Loucy (cell line): ENCODE measurements around the gene CDHR1.
"Not testable (repeated sequence)": the region's sequence is repeated elsewhere in the genome, so short reads cannot be mapped to it uniquely, and the experiment has no call there.

Source experiments
- H2AFZ ChIP-seq: fragments of 200-600 bp; sonication (generic); 2 replicates; pipeline ENCODE4 v1.6.0; 2016; ENCODE audit warnings: antibody characterized with exemption, mild to moderate bottlenecking, low read length, moderate library complexity
- H3F3A ChIP-seq: fragments of 200-600 bp; 2 replicates; pipeline ENCODE4 v1.6.0; 2016; ENCODE audit warnings: antibody characterized with exemption, low read depth, mild to moderate bottlenecking
- H3K27me3 ChIP-seq: fragments of 200-600 bp; sonication (generic); 2 replicates; pipeline ENCODE4 v1.6.1; 2014; ENCODE audit warnings: low read length, mild to moderate bottlenecking; ENCODE audit not compliant: insufficient read depth, poor library complexity, severe bottlenecking
- H3K36me3 ChIP-seq: fragments of 200-600 bp; sonication (generic); 2 replicates; pipeline ENCODE4 v1.6.1; 2016; ENCODE audit warnings: low read length; ENCODE audit not compliant: insufficient read depth
- H3K4me1 ChIP-seq: fragments of 200-600 bp; sonication (generic); 2 replicates; pipeline ENCODE4 v1.5.1; 2014; ENCODE audit warnings: low read length, mild to moderate bottlenecking; ENCODE audit not compliant: insufficient read depth, poor library complexity, severe bottlenecking
- H3K4me2 ChIP-seq: fragments of 200-600 bp; sonication (generic); 2 replicates; pipeline ENCODE4 v1.6.0; 2014; ENCODE audit warnings: antibody characterized with exemption, low read length, low read depth, mild to moderate bottlenecking; ENCODE audit not compliant: poor library complexity, severe bottlenecking
- H3K4me3 ChIP-seq: fragments of 200-600 bp; sonication (generic); 2 replicates; pipeline ENCODE4 v1.5.1; 2014; ENCODE audit warnings: low read length, mild to moderate bottlenecking, mixed read lengths; ENCODE audit not compliant: poor library complexity, severe bottlenecking
- H3K79me2 ChIP-seq: fragments of 200-600 bp; sonication (generic); 2 replicates; pipeline ENCODE4 v1.6.1; 2014; ENCODE audit warnings: low read length; ENCODE audit not compliant: insufficient read depth
- H3K9ac ChIP-seq: fragments of 200-600 bp; sonication (generic); 2 replicates; pipeline ENCODE4 v1.6.0; 2014; ENCODE audit warnings: mild to moderate bottlenecking, low read depth, low read length, moderate library complexity; ENCODE audit not compliant: poor library complexity, severe bottlenecking
- H3K9me2 ChIP-seq: fragments of 200-600 bp; sonication (generic); replicated peaks from 2 replicates; pipeline ENCODE4 v1.6.1; 2016; ENCODE audit warnings: low read depth, low read length, mixed read lengths
- H3K9me3 ChIP-seq: fragments of 200-600 bp; sonication (generic); 2 replicates; pipeline ENCODE4 v1.6.1; 2014; ENCODE audit warnings: mild to moderate bottlenecking, antibody characterized with exemption, low read length, low read depth; ENCODE audit not compliant: insufficient read depth
- H4K20me1 ChIP-seq: fragments of 200-600 bp; sonication (generic); 2 replicates; pipeline ENCODE4 v1.6.0; 2014; ENCODE audit warnings: antibody characterized with exemption, low read length, mild to moderate bottlenecking; ENCODE audit not compliant: insufficient read depth, poor library complexity, severe bottlenecking
- CTCF ChIP-seq: fragments of 200-600 bp; sonication (generic); conservative IDR thresholded peaks from 2 replicates; pipeline ENCODE4 v1.5.1; 2014; ENCODE audit warnings: mild to moderate bottlenecking, antibody characterized with exemption, low read length
- EZH2phosphoT487 ChIP-seq: fragments of 200-600 bp; IDR thresholded peaks from 2 replicates; pipeline ENCODE4 v1.6.1; 2018; ENCODE audit warnings: antibody characterized with exemption, mild to moderate bottlenecking, moderate library complexity, borderline replicate concordance

The CDHR1 gene

GRCh38 chr10:84178160-84178609 lies 16.2 kb upstream of the CDHR1 start:
- H3F3A ChIP-seq: no peaks in the 10 kb centered on the region
- no peaks in the 10 kb centered on the region for H3K36me3 ChIP-seq
- H3K4me2 ChIP-seq: peak overlapping the region; percentile 0
- H3K27me3 ChIP-seq: no peaks in the 10 kb centered on the region
- TF ChIP-seq EZH2phosphoT487 (no peak), CTCF (no peak)
- H3K9me3 ChIP-seq: no peaks in the 10 kb centered on the region
- H3K4me1 ChIP-seq: peaks cover 3% of the 10 kb centered on the region
- no peaks in the 10 kb centered on the region for H4K20me1 ChIP-seq
- no peak overlapping the region for H2AFZ ChIP-seq
- no peak overlapping the region for H3K4me3 ChIP-seq
- no peak overlapping the region for H3K9ac ChIP-seq
- H3K79me2 ChIP-seq: no peaks in the 10 kb centered on the region
- H3K9me2 ChIP-seq: no peaks in the 10 kb centered on the region

- Histone ChIP-seq H2AFZ (no peak overlapping the region), H3K4me3 (no peak overlapping the region)
Observed at GRCh38 chr10:84179059-84179710, 15.2 kb upstream of the CDHR1 start.

GRCh38 chr10:84180386-84180785 lies 14.0 kb upstream of the CDHR1 start:
- not testable (repeated sequence) for H3K9me3 ChIP-seq, H3F3A ChIP-seq, H3K4me3 ChIP-seq, H3K27me3 ChIP-seq, H3K4me1 ChIP-seq, H3K4me2 ChIP-seq, H3K9ac ChIP-seq, H2AFZ ChIP-seq, H3K9me2 ChIP-seq, H3K79me2 ChIP-seq, H4K20me1 ChIP-seq, H3K36me3 ChIP-seq

More at GRCh38 chr10:84179059-84179710, 15.2 kb upstream of the CDHR1 start:
- Histone ChIP-seq H3K9me2 (no peaks in the 10 kb centered on the region), H3K9ac (no peak overlapping the region), H3K79me2 (no peaks in the 10 kb centered on the region), H3F3A (no peaks in the 10 kb centered on the region), H3K4me2 (no peak overlapping the region), H3K4me1 (peaks cover 3% of the 10 kb centered on the region), H4K20me1 (no peaks in the 10 kb centered on the region), H3K27me3 (no peaks in the 10 kb centered on the region), H3K36me3 (no peaks in the 10 kb centered on the region), H3K9me3 (no peaks in the 10 kb centered on the region)
- no peak for TF ChIP-seq EZH2phosphoT487
- TF ChIP-seq CTCF: no peak

- Histone ChIP-seq H3F3A (no peaks in the 10 kb centered on the region), H3K4me3 (no peak overlapping the region)
- TF ChIP-seq EZH2phosphoT487 (no peak), CTCF (no peak)
Observed at GRCh38 chr10:84181631-84182030, 12.7 kb upstream of the CDHR1 start.

More at GRCh38 chr10:84181631-84182030, 12.7 kb upstream of the CDHR1 start:
- H2AFZ ChIP-seq: no peak overlapping the region
- no peak overlapping the region for H3K9ac ChIP-seq
- H3K27me3 ChIP-seq: no peaks in the 10 kb centered on the region
- H3K4me2 ChIP-seq: no peak overlapping the region
- no peaks in the 10 kb centered on the region for H3K9me2 ChIP-seq
- no peaks in the 10 kb centered on the region for H3K79me2 ChIP-seq
- no peaks in the 10 kb centered on the region for H4K20me1 ChIP-seq
- no peaks in the 10 kb centered on the region for H3K36me3 ChIP-seq
- H3K4me1 ChIP-seq: peaks cover 3% of the 10 kb centered on the region
- no peaks in the 10 kb centered on the region for H3K9me3 ChIP-seq
